Upper lobe of right lung (tissue), 1 donor: ENCODE measurements around the gene PTPRQ. TPM values are rescaled to one million over a fixed set of nuclear protein-coding genes. Genes with fewer than 3 reads are reported as not detected.

ENCODE experiments used
- ATAC-seq: fragments of 200-7000 bp; cut with Tn5 transposase; one replicate; pipeline ENCODE4 v1.9.1; 2020; ENCODE audit warnings: mild to moderate bottlenecking, moderate library complexity
- DNase-seq: peaks from one replicate; pipeline ENCODE4 v3.0.0-alpha.2; 2020
- H3K27ac ChIP-seq: fragments of 200-600 bp; one replicate; pipeline ENCODE4 v1.8.0; 2022
- H3K27me3 ChIP-seq: fragments of 200-600 bp; one replicate; pipeline ENCODE4 v1.8.0; 2022; ENCODE audit warnings: mild to moderate bottlenecking
- H3K36me3 ChIP-seq: fragments of 200-600 bp; one replicate; pipeline ENCODE4 v1.8.0; 2022
- H3K4me1 ChIP-seq: fragments of 200-600 bp; one replicate; pipeline ENCODE4 v1.8.0; 2022
- H3K4me3 ChIP-seq: fragments of 200-600 bp; one replicate; pipeline ENCODE4 v1.8.0; 2022; ENCODE audit warnings: mild to moderate bottlenecking
- H3K9me3 ChIP-seq: fragments of 200-600 bp; one replicate; pipeline ENCODE4 v1.8.0; 2022
- intact Hi-C: fragments of 100-400 bp; cut with DNase I; formaldehyde crosslinking; loops from one replicate; pipeline ENCODE4 v1.11.0; 2022
- total RNA-seq: library from RNA; stranded (reverse); fragmentation: NEBNext Ultra II Directional; extraction: Animal tissue kit (Norgen Biotek cat#: 25700); gene quantifications from one replicate; pipeline ENCODE4 v1.2.1, GENCODE V29; 2021
- TF ChIP-seq, protein P1 (sequence below): fragments of 200-600 bp; IDR thresholded peaks from one replicate; pipeline ENCODE4 v1.8.0; 2022; ENCODE audit warnings: antibody characterized with exemption
- donor health status: DM: no; HTN: yes; CAD: no; lungs with severe emphysema.

The PTPRQ gene
- total RNA-seq, 1 donor from 2014 or later: 9.8 TPM

GRCh38 chr12:80710727-80711449 is 266.9 kb downstream of the PTPRQ start:
- DNase-seq (no peak), ATAC-seq (no peak)
- Histone ChIP-seq H3K9me3 (no peaks in the 10 kb centered on the region), H3K27me3 (peaks cover 15% of the 10 kb centered on the region), H3K36me3 (no peaks in the 10 kb centered on the region), H3K27ac (no peak overlapping the region), H3K4me3 (no peak overlapping the region), H3K4me1 (no peaks in the 10 kb centered on the region)
- intact Hi-C loops: no loop called here
- TF ChIP-seq, protein P1, sequence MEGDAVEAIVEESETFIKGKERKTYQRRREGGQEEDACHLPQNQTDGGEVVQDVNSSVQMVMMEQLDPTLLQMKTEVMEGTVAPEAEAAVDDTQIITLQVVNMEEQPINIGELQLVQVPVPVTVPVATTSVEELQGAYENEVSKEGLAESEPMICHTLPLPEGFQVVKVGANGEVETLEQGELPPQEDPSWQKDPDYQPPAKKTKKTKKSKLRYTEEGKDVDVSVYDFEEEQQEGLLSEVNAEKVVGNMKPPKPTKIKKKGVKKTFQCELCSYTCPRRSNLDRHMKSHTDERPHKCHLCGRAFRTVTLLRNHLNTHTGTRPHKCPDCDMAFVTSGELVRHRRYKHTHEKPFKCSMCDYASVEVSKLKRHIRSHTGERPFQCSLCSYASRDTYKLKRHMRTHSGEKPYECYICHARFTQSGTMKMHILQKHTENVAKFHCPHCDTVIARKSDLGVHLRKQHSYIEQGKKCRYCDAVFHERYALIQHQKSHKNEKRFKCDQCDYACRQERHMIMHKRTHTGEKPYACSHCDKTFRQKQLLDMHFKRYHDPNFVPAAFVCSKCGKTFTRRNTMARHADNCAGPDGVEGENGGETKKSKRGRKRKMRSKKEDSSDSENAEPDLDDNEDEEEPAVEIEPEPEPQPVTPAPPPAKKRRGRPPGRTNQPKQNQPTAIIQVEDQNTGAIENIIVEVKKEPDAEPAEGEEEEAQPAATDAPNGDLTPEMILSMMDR: no peak

- Histone ChIP-seq H3K36me3 (no peaks in the 10 kb centered on the region), H3K4me1 (no peaks in the 10 kb centered on the region), H3K27ac (no peak overlapping the region), H3K4me3 (no peak overlapping the region), H3K9me3 (no peaks in the 10 kb centered on the region), H3K27me3 (peaks cover 15% of the 10 kb centered on the region)
- DNase-seq (no peak), ATAC-seq (no peak)
- TF ChIP-seq, protein P1: no peak
- intact Hi-C loops: no loop called here
These were observed 267.8 kb downstream of the PTPRQ start for GRCh38 chr12:80711866-80712265.

DNA sequence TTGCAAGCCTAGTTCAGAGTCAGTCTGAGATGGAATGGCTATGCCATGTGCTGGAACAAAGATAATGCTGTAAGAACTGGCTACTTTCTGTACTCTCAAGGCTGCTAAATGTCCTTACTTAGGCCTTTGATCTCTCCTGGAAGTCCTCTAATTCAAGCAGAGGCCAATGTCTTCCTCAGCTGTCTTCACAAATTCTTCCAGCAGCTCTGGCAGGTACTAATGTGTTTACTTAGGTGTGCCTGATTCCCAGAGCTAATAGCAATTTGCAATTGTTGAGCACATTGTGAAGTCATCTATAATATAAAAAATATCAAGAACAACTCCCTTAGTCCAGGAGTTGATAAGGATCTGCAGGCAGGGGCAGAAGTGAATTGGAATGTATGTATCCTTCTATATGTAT is 268.8 kb downstream of the PTPRQ start:
- TF ChIP-seq, protein P1: no peak
- H3K27me3 ChIP-seq: peaks cover 12% of the 10 kb centered on the region

DNA sequence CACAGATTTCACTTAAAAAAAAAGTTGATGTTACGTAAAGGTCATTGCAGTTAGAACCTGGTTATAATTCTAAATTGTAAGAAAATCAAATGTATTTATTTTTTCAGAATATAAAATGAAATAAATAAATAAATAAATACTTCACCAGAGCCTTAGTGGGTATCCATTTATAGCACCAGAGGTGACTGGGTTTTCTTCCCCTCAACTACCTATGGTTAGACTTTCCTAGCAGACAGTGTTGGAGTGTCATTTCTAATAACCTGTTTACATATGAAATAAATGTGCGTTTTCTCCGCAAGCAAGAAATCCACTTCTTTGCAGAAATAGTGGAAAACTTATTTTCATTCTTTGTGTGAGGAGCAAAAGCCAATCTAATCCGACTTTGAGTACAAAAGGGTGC is 269.4 kb downstream of the PTPRQ start:
- Histone ChIP-seq H3K4me1 (no peaks in the 10 kb centered on the region), H3K4me3 (no peak overlapping the region), H3K27ac (no peak overlapping the region), H3K27me3 (peaks cover 6% of the 10 kb centered on the region), H3K36me3 (no peaks in the 10 kb centered on the region), H3K9me3 (no peaks in the 10 kb centered on the region)
- ATAC-seq (no peak), DNase-seq (no peak)
- intact Hi-C loops: no loop called here
- TF ChIP-seq, protein P1: no peak

More for the DNA sequence above, 268.8 kb downstream of the PTPRQ start:
- H3K4me1 ChIP-seq: no peaks in the 10 kb centered on the region
- DNase-seq: no peak
- intact Hi-C loops: no loop called here
- H3K27ac ChIP-seq: no peak overlapping the region
- no peaks in the 10 kb centered on the region for H3K36me3 ChIP-seq
- no peak for ATAC-seq
- no peak overlapping the region for H3K4me3 ChIP-seq
- no peaks in the 10 kb centered on the region for H3K9me3 ChIP-seq

- no peak for ATAC-seq
- Histone ChIP-seq H3K9me3 (no peaks in the 10 kb centered on the region), H3K36me3 (no peaks in the 10 kb centered on the region), H3K4me3 (no peak overlapping the region), H3K27me3 (no peaks in the 10 kb centered on the region), H3K4me1 (no peaks in the 10 kb centered on the region), H3K27ac (no peak overlapping the region)
- intact Hi-C loops: no loop called here
- TF ChIP-seq, protein P1: no peak
- no peak for DNase-seq
These were observed 270.0 kb downstream of the PTPRQ start for GRCh38 chr12:80714055-80714454.
